GM23338 (cell line): ENCODE results near the gene TRAPPC10. TPM values are rescaled to one million over a fixed set of nuclear protein-coding genes. Genes with fewer than 3 reads are reported as not detected.

Source experiments
- ATAC-seq: fragments of 200-7000 bp; cut with Tn5 transposase; 3 replicates; pipeline ENCODE4 v1.9.1; 2020
- DNase-seq: peaks from one replicate; pipeline ENCODE4 v3.0.0-alpha.2; 2015; ENCODE audit warnings: low spot score
- H2AFZ ChIP-seq: fragments of 200-600 bp; sonication (generic); 2 replicates; pipeline ENCODE4 v1.8.0; 2016; ENCODE audit warnings: antibody characterized with exemption, mild to moderate bottlenecking, moderate library complexity
- H3F3A ChIP-seq: fragments of 200-600 bp; sonication (generic); replicated peaks from 2 replicates; pipeline ENCODE4 v1.8.0; 2017; ENCODE audit warnings: antibody characterized with exemption, mixed run types, low read depth
- H3K27ac ChIP-seq: fragments of 200-600 bp; sonication (generic); 2 replicates; pipeline ENCODE4 v1.6.1; 2016; ENCODE audit warnings: low read depth
- H3K27me3 ChIP-seq: fragments of 200-600 bp; sonication (generic); 2 replicates; pipeline ENCODE4 v1.8.0; 2016; ENCODE audit warnings: mild to moderate bottlenecking, mixed run types, moderate library complexity; ENCODE audit not compliant: insufficient read depth
- H3K36me3 ChIP-seq: fragments of 200-600 bp; sonication (generic); 2 replicates; pipeline ENCODE4 v1.8.0; 2016; ENCODE audit warnings: mild to moderate bottlenecking; ENCODE audit not compliant: insufficient read depth
- H3K4me1 ChIP-seq: fragments of 200-600 bp; sonication (generic); 2 replicates; pipeline ENCODE4 v1.8.0; 2016; ENCODE audit warnings: mild to moderate bottlenecking, moderate library complexity; ENCODE audit not compliant: insufficient read depth
- H3K4me2 ChIP-seq: fragments of 200-600 bp; sonication (generic); 2 replicates; pipeline ENCODE4 v1.7.1; 2017; ENCODE audit warnings: mixed run types
- H3K4me3 ChIP-seq: fragments of 200-600 bp; sonication (generic); 2 replicates; pipeline ENCODE4 v1.6.1; 2016; ENCODE audit warnings: mixed run types
- H3K79me2 ChIP-seq: fragments of 200-600 bp; sonication (generic); replicated peaks from 2 replicates; pipeline ENCODE4 v1.8.0; 2017; ENCODE audit warnings: mild to moderate bottlenecking; ENCODE audit not compliant: insufficient read depth
- H3K9me2 ChIP-seq: fragments of 200-600 bp; sonication (generic); 2 replicates; pipeline ENCODE4 v1.8.0; 2017; ENCODE audit not compliant: insufficient read depth
- H4K20me1 ChIP-seq: fragments of 200-600 bp; sonication (generic); replicated peaks from 2 replicates; pipeline ENCODE4 v1.8.0; 2017; ENCODE audit warnings: mild to moderate bottlenecking; ENCODE audit not compliant: insufficient read depth
- H3K27ac Mint-ChIP-seq: 2 replicates; pipeline ENCODE4 v1.8.0; 2020; ENCODE audit warnings: inconsistent platforms, mild to moderate bottlenecking, moderate library complexity, mixed read lengths
- H3K27me3 Mint-ChIP-seq: 3 replicates; pipeline ENCODE4 v1.8.0; 2022; ENCODE audit warnings: low read depth, mild to moderate bottlenecking, moderate library complexity, mixed read lengths, inconsistent platforms; ENCODE audit not compliant: insufficient read depth, poor library complexity
- H3K36me3 Mint-ChIP-seq: 3 replicates; pipeline ENCODE4 v1.8.0; 2021; ENCODE audit warnings: low read depth, mild to moderate bottlenecking, inconsistent platforms, moderate library complexity, mixed read lengths
- H3K4me1 Mint-ChIP-seq: 3 replicates; pipeline ENCODE4 v1.8.0; 2020; ENCODE audit warnings: mild to moderate bottlenecking, inconsistent platforms, mixed read lengths
- H3K4me3 Mint-ChIP-seq: 3 replicates; pipeline ENCODE4 v1.8.0; 2021; ENCODE audit warnings: moderate library complexity, mild to moderate bottlenecking, inconsistent platforms, mixed read lengths
- H3K9me3 Mint-ChIP-seq: 3 replicates; pipeline ENCODE4 v1.8.0; 2020; ENCODE audit warnings: moderate library complexity, mild to moderate bottlenecking, inconsistent platforms, mixed read lengths
- CREB1 ChIP-seq: fragments of 250-450 bp; sonication (Bioruptor Pico); IDR thresholded peaks from 2 replicates; pipeline ENCODE4 v1.5.0; 2020; ENCODE audit warnings: low read depth, mild to moderate bottlenecking, moderate library complexity
- EZH2 ChIP-seq: fragments of 200-600 bp; sonication (generic); IDR thresholded peaks from one replicate; pipeline ENCODE4 v1.8.0; 2017; ENCODE audit warnings: antibody characterized with exemption, mild to moderate bottlenecking, low read depth; ENCODE audit not compliant: unreplicated experiment
- EZH2phosphoT487 ChIP-seq: fragments of 200-600 bp; sonication (generic); IDR thresholded peaks from one replicate; pipeline ENCODE4 v1.8.1; 2018; ENCODE audit warnings: antibody characterized with exemption; ENCODE audit not compliant: unreplicated experiment
- JUNB ChIP-seq: IDR thresholded peaks from one replicate; pipeline ENCODE4 v1.6.1; 2016; ENCODE audit warnings: antibody characterized with exemption; ENCODE audit not compliant: unreplicated experiment
- NANOG ChIP-seq: IDR thresholded peaks from 2 replicates; pipeline ENCODE4 v1.6.1; 2016; ENCODE audit warnings: antibody characterized with exemption, borderline replicate concordance
- POLR2AphosphoS5 ChIP-seq: IDR thresholded peaks from 2 replicates; pipeline ENCODE4 v1.6.1; 2016; ENCODE audit warnings: antibody characterized with exemption, low read depth
- STAT1 ChIP-seq: IDR thresholded peaks from one replicate; pipeline ENCODE4 v1.6.1; 2016; ENCODE audit warnings: antibody characterized with exemption; ENCODE audit not compliant: unreplicated experiment
- ZNF331 ChIP-seq: fragments of 250-450 bp; sonication (Bioruptor Pico); IDR thresholded peaks from 2 replicates; pipeline ENCODE4 v1.5.0; 2020; ENCODE audit warnings: low read depth, mild to moderate bottlenecking, moderate library complexity
- polyA plus RNA-seq: library from polyadenylated mRNA; unstranded; fragments of >200 nt; fragmentation: Nextera tagmentation; extraction: Ambion mirVana; gene quantifications from 2 replicates; pipeline ENCODE4 v1.2.1, GENCODE V29; 2016
- total RNA-seq: library from RNA; depleted of rRNA; stranded (reverse); fragments of >200 nt; shearing (Covaris generic); gene quantifications from 2 replicates; pipeline ENCODE4 v1.2.3, GENCODE V29; 2014
- TF ChIP-seq, protein P1 (sequence below): fragments of 250-450 bp; sonication (Bioruptor Pico); IDR thresholded peaks from 2 replicates; pipeline ENCODE4 v1.5.0; 2020; ENCODE audit warnings: mild to moderate bottlenecking, moderate library complexity

Gene TRAPPC10
- total and polyA plus RNA-seq, 2 experiments from 2014 or later = 14.0 to 27.1 TPM

DNA sequence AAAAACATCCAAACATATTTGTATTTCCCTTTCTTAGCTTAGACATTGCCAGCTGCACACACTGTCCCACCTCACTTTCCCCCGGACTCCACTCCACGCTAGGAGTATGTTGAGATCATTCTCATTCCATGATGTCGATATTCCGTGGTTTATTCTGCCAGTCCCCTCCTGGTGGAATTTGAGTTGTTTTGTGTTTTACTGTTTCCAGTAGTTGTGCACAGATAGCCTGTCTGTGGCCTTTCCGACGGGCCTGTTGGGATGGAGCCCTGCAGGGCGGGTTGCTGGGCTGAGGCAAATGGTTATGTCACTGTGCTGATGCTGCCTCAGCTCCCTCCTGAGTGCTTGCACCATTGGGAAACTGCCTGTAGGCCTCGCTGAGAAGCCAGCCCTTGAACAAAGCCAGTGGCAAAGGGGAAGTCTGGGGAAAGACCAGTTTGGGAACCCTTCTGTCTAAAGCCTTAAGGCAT is 12.8 kb downstream of the TRAPPC10 start (continued):
- TF ChIP-seq, protein P1, sequence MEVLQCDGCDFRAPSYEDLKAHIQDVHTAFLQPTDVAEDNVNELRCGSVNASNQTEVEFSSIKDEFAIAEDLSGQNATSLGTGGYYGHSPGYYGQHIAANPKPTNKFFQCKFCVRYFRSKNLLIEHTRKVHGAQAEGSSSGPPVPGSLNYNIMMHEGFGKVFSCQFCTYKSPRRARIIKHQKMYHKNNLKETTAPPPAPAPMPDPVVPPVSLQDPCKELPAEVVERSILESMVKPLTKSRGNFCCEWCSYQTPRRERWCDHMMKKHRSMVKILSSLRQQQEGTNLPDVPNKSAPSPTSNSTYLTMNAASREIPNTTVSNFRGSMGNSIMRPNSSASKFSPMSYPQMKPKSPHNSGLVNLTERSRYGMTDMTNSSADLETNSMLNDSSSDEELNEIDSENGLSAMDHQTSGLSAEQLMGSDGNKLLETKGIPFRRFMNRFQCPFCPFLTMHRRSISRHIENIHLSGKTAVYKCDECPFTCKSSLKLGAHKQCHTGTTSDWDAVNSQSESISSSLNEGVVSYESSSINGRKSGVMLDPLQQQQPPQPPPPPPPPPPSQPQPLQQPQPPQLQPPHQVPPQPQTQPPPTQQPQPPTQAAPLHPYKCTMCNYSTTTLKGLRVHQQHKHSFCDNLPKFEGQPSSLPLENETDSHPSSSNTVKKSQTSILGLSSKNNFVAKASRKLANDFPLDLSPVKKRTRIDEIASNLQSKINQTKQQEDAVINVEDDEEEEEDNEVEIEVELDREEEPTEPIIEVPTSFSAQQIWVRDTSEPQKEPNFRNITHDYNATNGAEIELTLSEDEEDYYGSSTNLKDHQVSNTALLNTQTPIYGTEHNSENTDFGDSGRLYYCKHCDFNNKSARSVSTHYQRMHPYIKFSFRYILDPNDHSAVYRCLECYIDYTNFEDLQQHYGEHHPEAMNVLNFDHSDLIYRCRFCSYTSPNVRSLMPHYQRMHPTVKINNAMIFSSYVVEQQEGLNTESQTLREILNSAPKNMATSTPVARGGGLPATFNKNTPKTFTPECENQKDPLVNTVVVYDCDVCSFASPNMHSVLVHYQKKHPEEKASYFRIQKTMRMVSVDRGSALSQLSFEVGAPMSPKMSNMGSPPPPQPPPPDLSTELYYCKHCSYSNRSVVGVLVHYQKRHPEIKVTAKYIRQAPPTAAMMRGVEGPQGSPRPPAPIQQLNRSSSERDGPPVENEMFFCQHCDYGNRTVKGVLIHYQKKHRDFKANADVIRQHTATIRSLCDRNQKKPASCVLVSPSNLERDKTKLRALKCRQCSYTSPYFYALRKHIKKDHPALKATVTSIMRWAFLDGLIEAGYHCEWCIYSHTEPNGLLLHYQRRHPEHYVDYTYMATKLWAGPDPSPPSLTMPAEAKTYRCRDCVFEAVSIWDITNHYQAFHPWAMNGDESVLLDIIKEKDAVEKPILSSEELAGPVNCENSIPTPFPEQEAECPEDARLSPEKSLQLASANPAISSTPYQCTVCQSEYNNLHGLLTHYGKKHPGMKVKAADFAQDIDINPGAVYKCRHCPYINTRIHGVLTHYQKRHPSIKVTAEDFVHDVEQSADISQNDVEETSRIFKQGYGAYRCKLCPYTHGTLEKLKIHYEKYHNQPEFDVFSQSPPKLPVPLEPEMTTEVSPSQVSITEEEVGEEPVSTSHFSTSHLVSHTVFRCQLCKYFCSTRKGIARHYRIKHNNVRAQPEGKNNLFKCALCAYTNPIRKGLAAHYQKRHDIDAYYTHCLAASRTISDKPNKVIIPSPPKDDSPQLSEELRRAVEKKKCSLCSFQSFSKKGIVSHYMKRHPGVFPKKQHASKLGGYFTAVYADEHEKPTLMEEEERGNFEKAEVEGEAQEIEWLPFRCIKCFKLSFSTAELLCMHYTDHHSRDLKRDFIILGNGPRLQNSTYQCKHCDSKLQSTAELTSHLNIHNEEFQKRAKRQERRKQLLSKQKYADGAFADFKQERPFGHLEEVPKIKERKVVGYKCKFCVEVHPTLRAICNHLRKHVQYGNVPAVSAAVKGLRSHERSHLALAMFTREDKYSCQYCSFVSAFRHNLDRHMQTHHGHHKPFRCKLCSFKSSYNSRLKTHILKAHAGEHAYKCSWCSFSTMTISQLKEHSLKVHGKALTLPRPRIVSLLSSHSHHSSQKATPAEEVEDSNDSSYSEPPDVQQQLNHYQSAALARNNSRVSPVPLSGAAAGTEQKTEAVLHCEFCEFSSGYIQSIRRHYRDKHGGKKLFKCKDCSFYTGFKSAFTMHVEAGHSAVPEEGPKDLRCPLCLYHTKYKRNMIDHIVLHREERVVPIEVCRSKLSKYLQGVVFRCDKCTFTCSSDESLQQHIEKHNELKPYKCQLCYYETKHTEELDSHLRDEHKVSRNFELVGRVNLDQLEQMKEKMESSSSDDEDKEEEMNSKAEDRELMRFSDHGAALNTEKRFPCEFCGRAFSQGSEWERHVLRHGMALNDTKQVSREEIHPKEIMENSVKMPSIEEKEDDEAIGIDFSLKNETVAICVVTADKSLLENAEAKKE (CRISPR knock-in tag) = no peak
- TF ChIP-seq JUNB (no peak), EZH2phosphoT487 (no peak), ZNF331 (no peak), NANOG (no peak)

DNA sequence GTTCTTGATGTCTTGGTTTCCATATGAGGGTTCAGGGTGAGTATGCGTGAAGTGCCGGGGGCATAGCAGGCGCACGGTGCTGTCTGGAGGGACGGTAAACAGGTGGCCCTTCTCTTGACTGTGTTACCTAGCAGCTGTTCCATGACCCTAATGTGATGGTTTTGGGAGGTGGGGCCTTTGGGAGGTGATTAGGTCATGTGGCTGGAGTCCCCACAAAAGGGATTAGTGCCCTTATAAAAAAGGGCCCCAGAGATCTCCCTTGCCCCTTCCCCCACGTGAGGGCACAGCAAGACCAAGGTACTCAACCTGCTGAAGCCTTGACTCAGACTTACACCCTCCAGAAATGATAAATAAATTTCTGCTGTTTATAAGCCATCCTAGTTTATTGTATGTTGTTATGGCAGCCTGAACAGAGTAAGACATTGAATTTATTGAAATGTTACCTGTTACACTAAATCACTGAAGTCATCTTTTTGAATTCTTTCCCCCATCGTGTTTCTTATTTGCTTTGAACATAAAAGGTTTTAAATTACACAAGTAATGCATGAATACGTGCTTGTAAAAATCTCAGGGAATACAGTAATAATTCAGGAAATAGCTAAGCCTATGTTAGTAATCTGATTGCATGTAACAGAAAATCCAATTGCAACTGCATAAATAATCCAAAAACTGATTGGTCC is 15.6 kb downstream of the TRAPPC10 start:
- Histone ChIP-seq H3K27ac (no peak overlapping the region), H3K9me2 (no peaks in the 10 kb centered on the region), H3K27me3 (no peaks in the 10 kb centered on the region), H3K4me1 (peaks cover 21% of the 10 kb centered on the region), H3K4me3 (no peak overlapping the region), H3F3A (no peaks in the 10 kb centered on the region), H4K20me1 (peaks cover 56% of the 10 kb centered on the region), H3K79me2 (peaks cover 99% of the 10 kb centered on the region), H3K36me3 (peaks cover 5% of the 10 kb centered on the region; the same call in 1 of the 2 replicates), H3K4me2 (no peak overlapping the region), H2AFZ (no peak overlapping the region)
- Mint-ChIP-seq H3K36me3 (peaks cover 9% of the 10 kb centered on the region), H3K4me1 (peaks cover 21% of the 10 kb centered on the region), H3K27me3 (peaks cover 7% of the 10 kb centered on the region), H3K9me3 (no peaks in the 10 kb centered on the region), H3K27ac (peak overlapping the region; percentile 79; the same call in 1 of the 2 replicates), H3K4me3 (no peak overlapping the region)
- ATAC-seq = no peak
- no peak for DNase-seq
- TF ChIP-seq POLR2AphosphoS5 = no peak
- no peak for TF ChIP-seq EZH2
- no peak for TF ChIP-seq CREB1 (CRISPR knock-in tag)
- TF ChIP-seq STAT1 = no peak
- TF ChIP-seq EZH2phosphoT487 = no peak
- TF ChIP-seq, protein P1 (CRISPR knock-in tag) = no peak
- no peak for TF ChIP-seq ZNF331
